NCI-H2196 (cell line): Measurements from ENCODE around the gene HDHD3.
"Not testable (repeated sequence)": the region's sequence is repeated elsewhere in the genome, so short reads cannot be mapped to it uniquely, and the experiment has no call there.

Experiments used
- DNase-seq: peaks from one replicate; lab custom pipeline; 2025; ENCODE audit not compliant: unreplicated experiment; lab: John Stamatoyannopoulos, UW

HDHD3 gene

GRCh38 chr9:113376634-113377567, at the start of gene HDHD3:
Gene HDHD3 (minus strand): TSS chr9:113376986. CDS start chr9:113374354, 2,632 bp downstream.
- peak; percentile 84 for DNase-seq

GRCh38 chr9:113425072-113425471, 48.3 kb upstream of the HDHD3 start:
- DNase-seq: no peak

- no peak for DNase-seq
These were observed 44.9 kb upstream of the HDHD3 start for GRCh38 chr9:113421726-113422125.

GRCh38 chr9:113417370-113417769, 40.6 kb upstream of the HDHD3 start:
- no peak for DNase-seq

GRCh38 chr9:113416149-113416721, 39.4 kb upstream of the HDHD3 start:
- no peak for DNase-seq

GRCh38 chr9:113410207-113410864, 33.5 kb upstream of the HDHD3 start, which contains the start of the genes C9orf43 and POLE3:
Gene C9orf43 (plus strand): TSS chr9:113410747. CDS start chr9:113413494, 2,747 bp downstream.
Gene POLE3 (minus strand): TSS chr9:113410675. CDS start chr9:113410293, 382 bp downstream.
- peak; percentile 97 for DNase-seq

GRCh38 chr9:113409883-113410206, 33.1 kb upstream of the HDHD3 start:
- no peak for DNase-seq

GRCh38 chr9:113409481-113409880, 32.7 kb upstream of the HDHD3 start:
- no peak for DNase-seq

- peak; percentile 67 for DNase-seq
These were observed 30.2 kb upstream of the HDHD3 start for GRCh38 chr9:113406873-113407511.

- DNase-seq: not testable (repeated sequence)
These were observed 29.6 kb upstream of the HDHD3 start for GRCh38 chr9:113406353-113406752.

GRCh38 chr9:113403646-113404045, 26.9 kb upstream of the HDHD3 start:
- no peak for DNase-seq

GRCh38 chr9:113401027-113401792, 24.4 kb upstream of the HDHD3 start, which contains the start of gene ALAD:
Gene ALAD (minus strand): TSS chr9:113401284. CDS start chr9:113393559, 7,725 bp downstream.
- peak; percentile 99 for DNase-seq

- no peak for DNase-seq
These were observed 22.9 kb upstream of the HDHD3 start for GRCh38 chr9:113399646-113400200.

GRCh38 chr9:113398796-113399195, 22.0 kb upstream of the HDHD3 start:
- DNase-seq: no peak

- no peak for DNase-seq
These were observed 20.4 kb upstream of the HDHD3 start for GRCh38 chr9:113397203-113397631.

- no peak for DNase-seq
These were observed 18.4 kb upstream of the HDHD3 start for GRCh38 chr9:113395000-113395861.

GRCh38 chr9:113393281-113393680, 16.5 kb upstream of the HDHD3 start:
- DNase-seq: no peak

- DNase-seq: no peak
These were observed 15.1 kb upstream of the HDHD3 start for GRCh38 chr9:113391917-113392316.
